Esophagus squamous epithelium (tissue), 5 donors: ENCODE measurements around the gene SPNS3. TPM values are rescaled to one million over a fixed set of nuclear protein-coding genes. Genes with fewer than 3 reads are reported as not detected.

Source experiments
- DNase-seq: peaks from one replicate; lab custom pipeline; 2025; lab: John Stamatoyannopoulos, UW
- H3K27ac ChIP-seq, 4 donors: fragments of 200-600 bp; sonication (generic); one replicate each; pipeline ENCODE4 v1.5.1; 2016 to 2019; ENCODE audit warnings: mild to moderate bottlenecking in 1 of 4
- H3K27me3 ChIP-seq, 4 donors: fragments of 200-600 bp; sonication (generic); 1 replicate in 3 of 4; 2 replicates in 1 of 4; pipeline versions ENCODE4 v1.5.1 to v1.6.0; 2017 to 2021; ENCODE audit warnings: antibody characterized with exemption in 1 of 4
- H3K36me3 ChIP-seq, 3 donors: fragments of 200-600 bp; sonication (generic); one replicate each; pipeline ENCODE4 v1.5.1; 2016 to 2019
- H3K4me1 ChIP-seq, 3 donors: fragments of 200-600 bp; sonication (generic); one replicate each; pipeline ENCODE4 v1.5.1; 2017 to 2019
- H3K4me3 ChIP-seq, 4 donors: fragments of 200-600 bp; sonication (generic); 1 replicate in 3 of 4; 2 replicates in 1 of 4; pipeline ENCODE4 v1.5.1; 2016 to 2019; ENCODE audit warnings: mild to moderate bottlenecking in 2 of 4, moderate library complexity in 1 of 4
- H3K9me3 ChIP-seq, 3 donors: fragments of 200-600 bp; sonication (generic); one replicate each; pipeline ENCODE4 v1.5.1; 2016 to 2019
- POLR2A ChIP-seq, 4 donors: fragments of 450-650 bp; IDR thresholded peaks; one replicate each; pipeline ENCODE4 v1.6.1; 2017; ENCODE audit warnings: antibody characterized with exemption in 4 of 4, mild to moderate bottlenecking in 4 of 4, moderate library complexity in 3 of 4
- WGBS, 2 donors: methylation state at CpG; one replicate each; pipeline ENCODE4 v1.1.5; 2018; 5-methylcytosine and 5-hydroxymethylcytosine counted together
- intact Hi-C: fragments of 100-400 bp; cut with DNase I; formaldehyde crosslinking; loops from one replicate; pipeline ENCODE4 v1.15.0; 2022
- total RNA-seq, 4 donors: library from RNA; depleted of rRNA; stranded (reverse); fragments of >200 nt; gene quantifications; one replicate each; pipeline ENCODE4 v1.1.0, GENCODE V29; 2016
- TF ChIP-seq, protein P1 (sequence below), 6 experiments: fragments of 450-650 bp in 4 of 6; fragments of 200-600 bp in 2 of 6; sonication (generic) in 2 of 6; IDR thresholded peaks; one replicate each; pipeline ENCODE4 v1.5.1; 2016 to 2019; ENCODE audit warnings: antibody characterized with exemption in 6 of 6, mild to moderate bottlenecking in 4 of 6, moderate library complexity in 4 of 6
- donor health status: DM: yes; HTN: yes; CAD: no.

Gene SPNS3
- total RNA-seq, 4 donors from 2014 or later: 0.27 TPM; not detected in 3

DNA sequence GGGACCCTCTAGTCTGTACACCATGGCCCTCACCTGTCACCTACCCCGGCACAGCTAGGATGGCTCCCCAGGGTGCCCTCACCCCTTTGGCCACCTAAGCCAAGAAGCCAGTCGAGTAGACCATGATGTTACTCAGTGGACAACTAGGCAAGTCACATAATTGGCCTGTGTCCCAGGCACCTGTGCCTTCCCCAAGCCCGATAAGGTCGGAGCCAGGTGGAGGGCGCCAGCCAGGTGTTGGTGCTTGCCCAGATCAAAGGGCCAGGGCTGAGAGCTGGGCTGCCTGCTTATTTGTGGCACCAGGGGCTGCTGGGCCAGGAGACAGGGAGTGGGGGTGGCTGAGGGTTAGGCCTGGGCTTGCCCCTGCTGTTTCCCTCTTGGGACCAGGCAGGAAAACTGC is 81.8 kb downstream of the SPNS3 start:
- DNase-seq: no peak
- peaks cover 19 to 92% (median 32%) of the 10 kb centered on the region in 3 donors for H3K4me1 ChIP-seq

DNA sequence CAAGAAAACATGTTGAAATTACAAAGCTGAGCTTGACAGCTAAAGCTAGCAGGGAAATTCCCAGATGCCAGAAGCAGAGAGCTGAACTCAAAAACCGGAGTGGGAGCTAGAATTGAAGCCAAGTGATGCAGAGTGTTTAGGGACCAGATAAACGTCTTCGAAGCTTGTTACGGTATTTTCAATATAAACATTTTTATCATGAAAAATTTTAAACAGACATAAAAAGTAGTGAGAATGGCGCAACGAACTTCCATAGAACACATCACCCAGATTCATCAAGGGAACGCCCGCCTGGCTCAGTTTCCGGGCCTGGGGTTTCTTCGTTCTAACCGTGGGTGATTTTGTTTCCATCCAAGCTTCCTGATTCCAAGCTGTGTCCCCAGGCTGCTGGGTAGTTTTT is 83.0 kb downstream of the SPNS3 start:
- WGBS, 2 donors: 61 to 70% methylated on average over 11 of the region's 11 CpGs
- intact Hi-C loops: no loop called here
- DNase-seq: no peak
- H3K4me1 ChIP-seq: peaks cover 20 to 92% (median 45%) of the 10 kb centered on the region in 3 donors
- peak overlapping the region; percentile 39 to 86 (median 64) for H3K27ac ChIP-seq
- H3K36me3 ChIP-seq: no peaks in the 10 kb centered on the region
- no peak overlapping the region for H3K4me3 ChIP-seq
- TF ChIP-seq POLR2A (IDR thresholded peaks at IDR 0.05): no peak
- TF ChIP-seq, protein P1, sequence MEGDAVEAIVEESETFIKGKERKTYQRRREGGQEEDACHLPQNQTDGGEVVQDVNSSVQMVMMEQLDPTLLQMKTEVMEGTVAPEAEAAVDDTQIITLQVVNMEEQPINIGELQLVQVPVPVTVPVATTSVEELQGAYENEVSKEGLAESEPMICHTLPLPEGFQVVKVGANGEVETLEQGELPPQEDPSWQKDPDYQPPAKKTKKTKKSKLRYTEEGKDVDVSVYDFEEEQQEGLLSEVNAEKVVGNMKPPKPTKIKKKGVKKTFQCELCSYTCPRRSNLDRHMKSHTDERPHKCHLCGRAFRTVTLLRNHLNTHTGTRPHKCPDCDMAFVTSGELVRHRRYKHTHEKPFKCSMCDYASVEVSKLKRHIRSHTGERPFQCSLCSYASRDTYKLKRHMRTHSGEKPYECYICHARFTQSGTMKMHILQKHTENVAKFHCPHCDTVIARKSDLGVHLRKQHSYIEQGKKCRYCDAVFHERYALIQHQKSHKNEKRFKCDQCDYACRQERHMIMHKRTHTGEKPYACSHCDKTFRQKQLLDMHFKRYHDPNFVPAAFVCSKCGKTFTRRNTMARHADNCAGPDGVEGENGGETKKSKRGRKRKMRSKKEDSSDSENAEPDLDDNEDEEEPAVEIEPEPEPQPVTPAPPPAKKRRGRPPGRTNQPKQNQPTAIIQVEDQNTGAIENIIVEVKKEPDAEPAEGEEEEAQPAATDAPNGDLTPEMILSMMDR (IDR thresholded peaks at IDR 0.05): no peak
- H3K9me3 ChIP-seq: no peaks in the 10 kb centered on the region
- H3K27me3 ChIP-seq: no peaks in the 10 kb centered on the region

More for the DNA sequence above, 81.8 kb downstream of the SPNS3 start:
- H3K4me3 ChIP-seq: no peak overlapping the region
- peak overlapping the region in 3 of 4 donors; percentile 38 to 74 (median 66) for H3K27ac ChIP-seq
- no peaks in the 10 kb centered on the region for H3K9me3 ChIP-seq
- intact Hi-C loops: no loop called here
- WGBS, 2 donors: no CpG with 5 or more reads among the region's 5 CpGs
- H3K36me3 ChIP-seq: no peaks in the 10 kb centered on the region
- TF ChIP-seq, protein P1 (IDR thresholded peaks at IDR 0.05): no peak
- no peak for TF ChIP-seq POLR2A (IDR thresholded peaks at IDR 0.05)
- H3K27me3 ChIP-seq: no peaks in the 10 kb centered on the region

DNA sequence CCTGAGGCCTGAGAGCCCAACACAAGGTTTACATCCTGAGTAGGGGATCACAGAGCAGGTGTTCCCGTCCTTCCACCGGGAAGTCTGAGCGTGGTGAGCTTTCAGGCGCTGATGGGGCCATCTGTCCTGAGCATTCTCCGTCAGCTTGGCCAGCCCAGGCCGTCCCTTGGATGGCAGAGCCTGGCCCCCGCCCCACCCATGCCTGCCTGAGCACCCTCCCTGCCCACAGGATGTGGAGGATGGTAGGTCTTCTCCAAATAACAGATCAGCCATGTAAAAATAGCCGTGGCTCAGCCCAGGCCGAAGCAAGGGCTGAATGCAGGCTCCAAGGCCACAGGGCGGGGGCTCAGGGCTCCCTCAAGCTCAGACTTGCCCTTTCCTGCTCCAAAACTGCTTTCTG is 85.2 kb downstream of the SPNS3 start:
- H3K4me1 ChIP-seq: peaks cover 20 to 90% (median 45%) of the 10 kb centered on the region in 3 donors
- no peak for DNase-seq
- no peaks in the 10 kb centered on the region for H3K36me3 ChIP-seq
- TF ChIP-seq, protein P1 (IDR thresholded peaks at IDR 0.05): no peak
- TF ChIP-seq POLR2A (IDR thresholded peaks at IDR 0.05): no peak
- WGBS, 2 donors: 40 to 90% methylated on average over 1 to 4 of the region's 10 CpGs
- H3K27ac ChIP-seq: peak overlapping the region; percentile 66 to 93 (median 82)
- no peaks in the 10 kb centered on the region for H3K27me3 ChIP-seq
- no peaks in the 10 kb centered on the region for H3K9me3 ChIP-seq
- intact Hi-C loops: no loop called here
- H3K4me3 ChIP-seq: no peak overlapping the region

DNA sequence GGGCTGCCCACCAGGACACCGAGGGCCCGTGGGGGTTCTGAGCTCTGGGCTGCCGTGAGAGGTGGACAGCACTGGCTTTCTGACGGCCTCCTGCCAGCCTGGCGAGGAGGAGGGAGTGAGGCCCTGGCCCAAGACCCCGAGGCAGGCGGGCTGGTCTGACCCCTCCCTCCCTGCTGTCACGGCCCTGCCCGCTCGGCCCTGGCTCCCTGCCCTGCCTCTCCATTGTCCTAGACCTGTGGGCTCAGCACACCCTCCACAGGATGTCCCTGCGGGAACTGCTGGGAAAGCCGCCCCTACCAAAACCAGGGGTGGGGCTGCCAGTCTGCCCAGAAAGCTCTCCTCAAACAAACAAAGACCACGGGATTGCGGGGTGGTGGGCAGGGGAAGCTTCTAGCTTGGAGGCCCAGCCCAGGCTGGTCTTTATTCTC is 85.6 kb downstream of the SPNS3 start:
- no peak for DNase-seq
- WGBS, 2 donors: 80% methylated on average over 2 of the region's 14 CpGs; no CpG with 5 or more reads in 1 of the 2 donors
- Histone ChIP-seq H3K27ac (peak overlapping the region; percentile 66 to 93 (median 82)), H3K9me3 (no peaks in the 10 kb centered on the region), H3K4me3 (no peak overlapping the region), H3K4me1 (peaks cover 20 to 90% (median 42%) of the 10 kb centered on the region in 3 donors), H3K27me3 (no peaks in the 10 kb centered on the region), H3K36me3 (no peaks in the 10 kb centered on the region)
- TF ChIP-seq, protein P1 (IDR thresholded peaks at IDR 0.05): no peak
- TF ChIP-seq POLR2A (IDR thresholded peaks at IDR 0.05): no peak
- intact Hi-C loops: no loop called here

DNA sequence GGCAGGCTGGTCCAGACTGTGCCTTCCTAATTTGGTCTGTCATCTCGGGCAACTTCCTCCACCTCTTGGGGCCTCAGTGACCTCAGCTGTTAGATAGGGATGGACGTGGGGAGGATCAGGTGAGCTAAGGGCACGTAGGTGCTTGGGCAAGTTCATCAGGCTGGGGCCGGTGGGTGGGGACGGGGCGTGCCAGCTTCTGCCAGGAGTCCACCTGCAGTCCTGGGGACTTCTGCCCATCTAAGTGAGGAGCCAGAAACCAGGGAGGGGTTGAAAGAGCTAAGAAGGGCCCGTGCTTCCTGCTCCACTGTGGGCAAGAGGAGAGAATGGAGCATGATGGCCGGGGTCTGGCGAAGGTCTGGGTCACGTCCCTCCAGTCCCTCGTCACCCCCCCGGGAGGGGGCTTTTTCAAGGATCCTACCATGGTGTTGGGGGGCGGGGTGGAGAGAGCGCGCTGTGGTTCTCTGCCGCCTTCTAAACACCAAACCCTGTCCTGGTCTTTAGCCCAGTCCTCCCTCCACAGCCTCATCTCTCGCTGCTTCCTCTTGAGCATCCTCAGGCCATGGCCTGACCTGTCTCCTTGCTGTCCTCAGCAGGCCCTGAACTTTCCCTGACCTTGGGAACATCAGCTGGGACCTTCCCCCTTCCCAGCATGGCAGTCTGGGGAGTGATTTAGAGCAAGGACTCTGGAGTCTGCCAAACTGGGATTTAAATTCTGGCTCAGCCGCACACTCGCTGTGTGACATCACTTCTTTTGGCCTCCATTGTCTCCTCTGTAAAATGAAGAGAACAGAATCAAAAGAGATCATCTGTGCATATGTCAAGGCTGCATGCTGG is 86.5 kb downstream of the SPNS3 start:
- Histone ChIP-seq H3K4me3 (no peak overlapping the region), H3K9me3 (no peaks in the 10 kb centered on the region), H3K27ac (peak overlapping the region; percentile 66 to 93 (median 82)), H3K4me1 (peaks cover 20 to 85% (median 42%) of the 10 kb centered on the region in 3 donors), H3K27me3 (no peaks in the 10 kb centered on the region), H3K36me3 (no peaks in the 10 kb centered on the region)
- no peak for DNase-seq
- no peak for TF ChIP-seq POLR2A (IDR thresholded peaks at IDR 0.05)
- TF ChIP-seq, protein P1 (IDR thresholded peaks at IDR 0.05): no peak
- intact Hi-C loops: no loop called here
- 74 to 79% methylated on average over 16 to 18 of the region's 19 CpGs for WGBS, 2 donors
